A549 (cell line): ENCODE data around the gene TAS2R38. TPM values are rescaled to one million over a fixed set of nuclear protein-coding genes. Genes with fewer than 3 reads are reported as not detected.

Source experiments
- ATAC-seq, 2 experiments: fragments of 200-7000 bp in 1 of 2; fragments of >200 bp in 1 of 2; cut with Nextera tagmentation in 1 of 2; cut with Tn5 transposase in 1 of 2; 3 replicates each; pipeline versions ENCODE4 v1.8.0 to v1.9.1; 2018 to 2020; ENCODE audit warnings: mild to moderate bottlenecking in 1 of 2, moderate library complexity in 1 of 2
- CTCF ChIA-PET: fragments of 300-600 bp; sonication (Branson Sonifier 250); formaldehyde crosslinking; extraction: SDS; loops from one replicate; lab custom pipeline; 2021; ENCODE audit warnings: antibody characterized with exemption, inconsistent platforms; lab: Yijun Ruan, JAX
- POLR2A ChIA-PET: fragments of 350-600 bp; formaldehyde crosslinking; extraction: SDS; loops from one replicate; lab custom pipeline; 2021; ENCODE audit warnings: antibody characterized with exemption, inconsistent platforms; lab: Yijun Ruan, JAX
- DNase-seq, 2 experiments: peaks; one replicate each; pipeline versions ENCODE4 v3.0.0 to v3.0.0-alpha.2; 2011 to 2016; ENCODE audit warnings: low read depth in 1 of 2, low spot score in 1 of 2
- FAIRE-seq: peaks from 2 replicates; lab custom pipeline; 2011; peaks lifted over from hg19 to GRCh38; lab: Jason Lieb, UNC
- H3K27ac ChIP-seq, 2 experiments: fragments of >200 bp; sonication (Bioruptor Twin); formaldehyde crosslinking; 3 replicates each; pipeline ENCODE4 v1.5.1; 2016 to 2017
- H3K4me1 ChIP-seq: fragments of >200 bp; sonication (Bioruptor Twin); formaldehyde crosslinking; 3 replicates; pipeline ENCODE4 v1.6.1; 2016
- H3K4me2 ChIP-seq: fragments of >200 bp; sonication (Bioruptor Twin); formaldehyde crosslinking; 3 replicates; pipeline ENCODE4 v1.6.1; 2016
- H3K4me3 ChIP-seq: fragments of >200 bp; sonication (Bioruptor Twin); formaldehyde crosslinking; 3 replicates; pipeline ENCODE4 v1.5.1; 2016
- H3K9me3 ChIP-seq: fragments of >200 bp; sonication (Bioruptor Twin); formaldehyde crosslinking; 3 replicates; pipeline ENCODE4 v1.6.1; 2016
- BHLHE40 ChIP-seq: IDR thresholded peaks from 2 replicates; pipeline ENCODE4 v1.6.1; 2012; ENCODE audit warnings: low read depth, low read length, inconsistent platforms
- CBX2 ChIP-seq: fragments of 200-600 bp; sonication (generic); IDR thresholded peaks from 2 replicates; pipeline ENCODE4 v1.6.1; 2016; ENCODE audit warnings: low read depth, mild to moderate bottlenecking, borderline replicate concordance
- CHD2 ChIP-seq: fragments of 150-350 bp; IDR thresholded peaks from 2 replicates; pipeline ENCODE4 v1.6.1; 2014; ENCODE audit warnings: low read length; ENCODE audit not compliant: partially characterized antibody
- CTCF ChIP-seq: fragments of >200 bp; sonication (Bioruptor Twin); formaldehyde crosslinking; IDR thresholded peaks from 3 replicates; pipeline ENCODE4 v1.5.1; 2016
- EHMT2 ChIP-seq: fragments of 200-600 bp; sonication (generic); IDR thresholded peaks from 2 replicates; pipeline ENCODE4 v1.6.1; 2016; ENCODE audit warnings: antibody characterized with exemption, low read depth, mild to moderate bottlenecking, moderate library complexity
- ELK1 ChIP-seq: fragments of 150-350 bp; IDR thresholded peaks from 2 replicates; pipeline ENCODE4 v1.6.1; 2014; ENCODE audit warnings: low read depth, mild to moderate bottlenecking, low read length
- EP300 ChIP-seq, 2 experiments: fragments of >200 bp; sonication (Bioruptor Twin); formaldehyde crosslinking; IDR thresholded peaks; 2 replicates in 1 of 2; 3 replicates in 1 of 2; pipeline ENCODE4 v1.6.1; 2016 to 2017
- ESRRA ChIP-seq: fragments of 150-350 bp; IDR thresholded peaks from 2 replicates; pipeline ENCODE4 v1.6.1; 2014; ENCODE audit warnings: mild to moderate bottlenecking, low read length, borderline replicate concordance
- FOXS1 ChIP-seq: fragments of 250-450 bp; sonication (Bioruptor Pico); IDR thresholded peaks from 2 replicates; pipeline ENCODE4 v1.5.0; 2020; ENCODE audit warnings: mild to moderate bottlenecking, moderate library complexity
- GATA3 ChIP-seq: IDR thresholded peaks from 2 replicates; pipeline ENCODE4 v1.6.1; 2012; ENCODE audit warnings: borderline replicate concordance
- HES2 ChIP-seq: fragments of >200 bp; sonication (Bioruptor Twin); formaldehyde crosslinking; IDR thresholded peaks from 2 replicates; pipeline ENCODE4 v1.6.1; 2016
- HOXA7 ChIP-seq: fragments of 250-450 bp; sonication (Bioruptor Pico); IDR thresholded peaks from 2 replicates; pipeline ENCODE4 v1.5.0; 2020; ENCODE audit warnings: mild to moderate bottlenecking, moderate library complexity
- HOXB13 ChIP-seq: fragments of 250-450 bp; sonication (Bioruptor Pico); IDR thresholded peaks from 2 replicates; pipeline ENCODE4 v1.5.0; 2020; ENCODE audit warnings: low read depth, mild to moderate bottlenecking, moderate library complexity
- JUN ChIP-seq, 2 experiments: fragments of >200 bp; sonication (Bioruptor Twin); formaldehyde crosslinking; IDR thresholded peaks; 2 replicates in 1 of 2; 3 replicates in 1 of 2; pipeline ENCODE4 v1.6.1; 2016 to 2017
- KDM1A ChIP-seq: fragments of 200-600 bp; sonication (generic); IDR thresholded peaks from 2 replicates; pipeline ENCODE4 v1.6.1; 2016; ENCODE audit warnings: low read depth, mild to moderate bottlenecking
- NFE2L2 ChIP-seq: fragments of 150-350 bp; conservative IDR thresholded peaks from 2 replicates; pipeline ENCODE4 v1.6.1; 2014; ENCODE audit warnings: low read length
- NPAS2 ChIP-seq: fragments of 250-450 bp; sonication (Bioruptor Pico); IDR thresholded peaks from 2 replicates; pipeline ENCODE4 v1.8.0; 2022; ENCODE audit warnings: mild to moderate bottlenecking, moderate library complexity, borderline replicate concordance
- NR3C1 ChIP-seq: fragments of >200 bp; sonication (Bioruptor Twin); formaldehyde crosslinking; IDR thresholded peaks from 3 replicates; pipeline ENCODE4 v1.6.1; 2017
- PBX3 ChIP-seq: IDR thresholded peaks from 2 replicates; pipeline ENCODE4 v1.6.1; 2012
- PHF8 ChIP-seq: fragments of 200-600 bp; sonication (generic); IDR thresholded peaks from 2 replicates; pipeline ENCODE4 v1.6.1; 2016; ENCODE audit warnings: low read depth, mild to moderate bottlenecking, antibody characterized with exemption, moderate library complexity, borderline replicate concordance
- POLR2A ChIP-seq: IDR thresholded peaks from 2 replicates; pipeline ENCODE4 v1.6.1; 2012; ENCODE audit warnings: mild to moderate bottlenecking, low read length
- RARB ChIP-seq: fragments of 250-450 bp; sonication (Bioruptor Pico); IDR thresholded peaks from 2 replicates; pipeline ENCODE4 v1.8.0; 2021; ENCODE audit warnings: mild to moderate bottlenecking, moderate library complexity
- RCOR1 ChIP-seq: fragments of 150-350 bp; IDR thresholded peaks from 2 replicates; pipeline ENCODE4 v1.6.1; 2014; ENCODE audit warnings: antibody characterized with exemption, low read length, low read depth
- REST ChIP-seq: fragments of 200-600 bp; sonication (generic); IDR thresholded peaks from 2 replicates; pipeline ENCODE4 v1.6.1; 2016; ENCODE audit warnings: antibody characterized with exemption, mild to moderate bottlenecking, moderate library complexity
- RNF2 ChIP-seq: fragments of 200-600 bp; sonication (generic); IDR thresholded peaks from 2 replicates; pipeline ENCODE4 v1.6.1; 2016; ENCODE audit warnings: low read depth, mild to moderate bottlenecking, antibody characterized with exemption, moderate library complexity, borderline replicate concordance
- SREBF2 ChIP-seq: fragments of 450-650 bp; IDR thresholded peaks from 2 replicates; pipeline ENCODE4 v1.6.1; 2014; ENCODE audit warnings: mild to moderate bottlenecking, moderate library complexity
- TFCP2L1 ChIP-seq: fragments of 250-450 bp; sonication (Bioruptor Pico); IDR thresholded peaks from 2 replicates; pipeline ENCODE4 v1.5.0; 2021; ENCODE audit warnings: mild to moderate bottlenecking
- USF2 ChIP-seq: fragments of 450-650 bp; IDR thresholded peaks from 2 replicates; pipeline ENCODE4 v1.6.1; 2014; ENCODE audit warnings: antibody characterized with exemption
- ZC3H11A ChIP-seq: fragments of 450-650 bp; IDR thresholded peaks from 2 replicates; pipeline ENCODE4 v1.6.1; 2014; ENCODE audit warnings: antibody characterized with exemption, mild to moderate bottlenecking
- ZFP36 ChIP-seq: fragments of 450-650 bp; IDR thresholded peaks from 2 replicates; pipeline ENCODE4 v1.6.1; 2014; ENCODE audit warnings: borderline replicate concordance; ENCODE audit not compliant: partially characterized antibody
- WGBS: methylation state at CpG from one replicate; pipeline ENCODE4 v1.1.6; 2017; ENCODE audit errors: missing lambda C conversion rate; 5-methylcytosine and 5-hydroxymethylcytosine counted together
- polyA minus RNA-seq: library from RNA; depleted of rRNA, polyadenylated mRNA; stranded (reverse); fragments of >200 nt; gene quantifications from 2 replicates; pipeline ENCODE4 v1.2.3, GENCODE V29; 2011; rRNA and poly(A)+ RNA removed
- polyA plus RNA-seq, 4 experiments: library from polyadenylated mRNA; depleted of rRNA in 3 of 4; stranded (reverse); fragments of >200 nt; fragmentation: RNase III in 1 of 4; extraction: RNeasy Plus Mini Kit Qiagen cat#74134 plus additional on column Dnase treatment in 1 of 4; gene quantifications; 2 replicates in 3 of 4; 3 replicates in 1 of 4; pipeline ENCODE4 v1.2.3, GENCODE V29; 2011 to 2017

Gene TAS2R38
- polyA plus RNA-seq (2011; rRNA removed) (not detected in 2 replicates), polyA plus RNA-seq (2017; fragmentation: RNase III; extraction: RNeasy Plus Mini Kit Qiagen cat#74134 plus additional on column Dnase treatment) (not detected in 3 replicates), polyA minus RNA-seq (not detected in 2 replicates)
- not detected in 2 replicates for polyA plus RNA-seq (2012; cell fraction: cytosol; rRNA removed)
- not detected in 2 replicates for polyA plus RNA-seq (2012; cell fraction: nucleus; rRNA removed)

GRCh38 chr7:141973673-141974072 lies at the start of gene TAS2R38:
Gene TAS2R38, minus strand, starts transcription at chr7:141973773. Its CDS starts 84 bp downstream, at chr7:141973689.
- CTCF ChIA-PET: no interaction called here
- no peak within 1 kb of the TSS for H3K4me2 ChIP-seq
- no peak for ATAC-seq
- WGBS: 60% methylated on average over 7 of the region's 7 CpGs
- FAIRE-seq: no peak
- POLR2A ChIA-PET: no interaction called here
- no peak within 1 kb of the TSS for H3K4me3 ChIP-seq
- no peaks in the 10 kb centered on the region for H3K9me3 ChIP-seq
- H3K27ac ChIP-seq: no peak within 1 kb of the TSS
- H3K4me1 ChIP-seq: no peaks in the 10 kb centered on the region
- DNase-seq: no peak
- TF ChIP-seq HES2 (no peak), EP300 (IDR thresholded peaks at IDR 0.05) (no peak), RNF2 (no peak), CTCF (no peak), ELK1 (no peak), REST (no peak), CHD2 (no peak), ZC3H11A (no peak), BHLHE40 (no peak), SREBF2 (no peak), TFCP2L1 (CRISPR knock-in tag) (no peak), POLR2A (no peak), RCOR1 (no peak), KDM1A (no peak), GATA3 (no peak), HOXB13 (CRISPR knock-in tag) (no peak)

- DNase-seq: no peak
- no peaks in the 10 kb centered on the region for H3K4me1 ChIP-seq
- no peaks in the 10 kb centered on the region for H3K9me3 ChIP-seq
- ChIA-PET CTCF (interaction anchor here (1.3 kb wide), 1 partner anchor 42 kb away, joined by 5 read pairs; no protein-coding TSS in a partner anchor), POLR2A (no interaction called here)
- H3K27ac ChIP-seq: no peak overlapping the region
- no peak for FAIRE-seq
- ATAC-seq: no peak
- WGBS: 40% methylated on average over 2 of the region's 2 CpGs
- H3K4me3 ChIP-seq: no peak overlapping the region
- H3K4me2 ChIP-seq: no peak overlapping the region
- TF ChIP-seq USF2 (no peak), HOXA7 (CRISPR knock-in tag) (no peak), PHF8 (no peak), NFE2L2 (no peak), FOXS1 (CRISPR knock-in tag) (no peak), RNF2 (no peak), RCOR1 (no peak), ESRRA (no peak), JUN (IDR thresholded peaks at IDR 0.05) (no peak), EHMT2 (no peak), NPAS2 (CRISPR knock-in tag) (no peak), RARB (CRISPR knock-in tag) (no peak), CHD2 (no peak), ZC3H11A (no peak), PBX3 (no peak), NR3C1 (no peak), CBX2 (no peak), ZFP36 (no peak)
Observed at GRCh38 chr7:142018154-142018553, 44.6 kb upstream of the TAS2R38 start.
